GM23248 (cell line): ENCODE measurements around the gene LGALS9C.
"Not testable (repeated sequence)": the region's sequence is repeated elsewhere in the genome, so short reads cannot be mapped to it uniquely, and the experiment has no call there.

Source experiments
- EZH2 ChIP-seq: fragments of 200-600 bp; sonication (generic); IDR thresholded peaks from 2 replicates; pipeline ENCODE4 v1.6.1; 2018; ENCODE audit warnings: antibody characterized with exemption, mild to moderate bottlenecking; ENCODE audit not compliant: insufficient read depth, poor library complexity, severe bottlenecking
- EZH2phosphoT487 ChIP-seq: fragments of 200-600 bp; sonication (generic); IDR thresholded peaks from 2 replicates; pipeline ENCODE4 v1.6.1; 2018; ENCODE audit warnings: antibody characterized with exemption, moderate library complexity, mild to moderate bottlenecking, low read depth; ENCODE audit not compliant: insufficient read depth

DNA sequence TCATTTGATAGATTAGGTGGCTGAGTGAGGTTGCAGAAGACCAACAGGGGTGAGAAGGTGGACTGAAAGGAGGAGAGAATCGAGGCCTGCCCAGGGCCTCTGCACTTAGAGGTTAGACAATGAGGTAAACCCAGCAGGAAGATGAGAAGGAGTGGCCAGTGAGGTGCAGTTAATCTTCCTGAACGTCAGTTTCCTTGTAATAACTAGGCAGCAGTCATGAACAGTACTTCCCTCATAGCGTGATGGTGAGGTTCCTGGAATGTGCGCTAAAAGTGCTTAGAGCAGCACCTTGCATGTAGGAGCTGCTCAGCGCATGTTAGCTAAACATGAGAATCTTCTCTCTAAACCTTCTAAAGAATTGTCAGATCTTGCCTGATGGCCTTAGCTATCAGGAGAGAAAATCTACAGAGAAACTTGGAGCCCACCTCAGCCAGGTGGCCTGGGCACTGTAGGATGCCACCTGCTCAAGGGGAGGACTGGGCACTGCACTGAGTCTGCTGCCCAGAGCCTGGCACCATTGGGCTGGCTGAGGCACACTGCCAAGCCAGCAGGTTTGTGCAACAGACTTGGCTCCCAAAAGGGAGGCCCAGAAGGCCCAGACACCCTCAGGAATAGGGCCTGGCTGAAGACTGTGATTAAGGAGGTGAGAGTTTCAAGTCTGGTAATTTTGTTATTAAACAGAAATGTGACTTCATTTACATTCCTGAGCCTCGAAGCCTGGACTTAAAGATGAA is 10.2 kb upstream of the LGALS9C start:
- TF ChIP-seq EZH2, EZH2phosphoT487: not testable (repeated sequence)
